NOMO-1 (cell line): ENCODE data around the gene TNFAIP8L2.
"Not testable (repeated sequence)": the region's sequence is repeated elsewhere in the genome, so short reads cannot be mapped to it uniquely, and the experiment has no call there.

ENCODE experiments used
- DNase-seq, 2 experiments: peaks; one replicate each; lab custom pipeline; 2025; ENCODE audit not compliant: unreplicated experiment in 2 of 2; lab: John Stamatoyannopoulos, UW

TNFAIP8L2 gene

DNA sequence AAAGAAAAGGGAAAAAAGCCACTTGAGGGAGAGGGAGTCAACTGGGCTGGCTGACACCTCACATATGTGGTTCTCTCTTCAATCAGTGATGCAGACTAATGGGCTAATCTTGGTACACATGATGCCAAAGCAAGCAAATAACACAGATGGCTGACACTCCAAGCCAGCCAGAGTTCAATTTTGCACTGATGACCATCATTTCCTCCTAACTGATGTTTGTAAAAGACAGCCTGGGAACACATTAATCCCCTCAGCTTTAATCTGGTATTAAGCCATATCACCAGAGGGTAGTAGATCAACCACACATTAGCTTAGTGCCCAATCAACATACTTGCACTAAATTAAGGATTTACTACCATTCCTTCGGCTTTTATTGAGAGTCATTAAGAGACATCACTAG lies 30.8 kb downstream of the TNFAIP8L2 start:
- no peak for DNase-seq

- not testable (repeated sequence) for DNase-seq
These were observed 32.2 kb downstream of the TNFAIP8L2 start for GRCh38 chr1:151188667-151189066.

DNA sequence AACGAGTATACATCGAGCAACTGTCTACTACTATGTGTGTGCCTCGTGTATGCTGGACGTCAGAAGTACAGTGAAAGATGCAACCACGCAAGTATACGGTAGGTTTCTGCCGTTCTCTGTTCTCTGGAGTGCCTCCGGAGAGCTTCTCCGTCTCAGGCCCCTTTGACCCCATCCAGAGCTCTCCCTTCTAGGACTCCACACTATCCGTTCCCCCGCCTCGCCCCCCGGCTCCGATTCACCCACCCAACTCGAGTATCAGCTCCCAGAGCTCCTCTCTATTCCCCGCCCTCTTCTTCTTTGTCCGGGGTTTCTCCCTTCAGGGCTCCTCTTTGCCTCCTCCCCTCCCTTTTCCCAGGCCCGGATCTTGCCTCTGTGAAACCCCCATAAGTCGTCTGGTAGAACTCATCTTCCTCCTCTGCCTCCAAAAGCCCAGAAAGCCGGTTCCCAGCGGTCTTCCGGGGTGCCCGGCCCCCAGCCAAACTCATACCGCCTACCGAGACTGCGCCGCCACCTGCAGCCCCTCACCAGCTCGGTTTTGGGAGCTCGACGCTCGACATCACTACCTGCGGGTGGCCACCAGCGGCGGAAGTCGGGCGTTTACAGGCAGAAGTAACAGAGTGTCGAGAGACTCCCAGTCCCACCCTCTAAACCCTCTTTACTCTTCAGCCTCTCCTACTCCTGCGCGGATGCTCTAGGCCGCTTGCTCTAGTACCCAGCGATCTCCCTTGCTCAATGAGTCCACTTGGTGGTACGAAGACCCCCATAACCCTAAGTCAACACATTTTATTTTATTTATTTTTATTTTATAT lies 33.4 kb downstream of the TNFAIP8L2 start, which contains the start of gene VPS72:
TSS of gene VPS72 (minus strand) at position 561 of the 809 bp plus-strand sequence. CDS start at position 485, 76 bp downstream.
- peak; percentile 85 to 91 for DNase-seq

DNA sequence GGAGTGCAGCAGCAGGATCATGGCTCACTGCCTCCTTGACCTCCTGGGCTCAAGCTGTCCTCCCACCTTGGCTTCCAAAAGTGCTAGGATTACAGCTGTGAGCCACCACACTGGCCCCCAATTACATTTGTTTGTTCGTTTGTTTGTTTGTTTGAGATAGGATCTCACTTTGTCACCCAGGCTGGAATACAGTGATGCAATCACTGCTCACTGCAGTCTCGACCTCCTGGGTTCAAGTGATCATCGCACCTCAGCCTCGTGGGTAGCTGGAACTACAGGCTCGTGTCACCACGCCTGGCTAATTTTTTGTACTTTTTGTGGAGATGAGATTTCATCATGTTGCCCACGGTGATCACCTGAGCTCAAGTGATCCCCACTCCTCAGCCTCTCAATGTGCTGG lies 35.6 kb downstream of the TNFAIP8L2 start:
- DNase-seq: no peak

- no peak for DNase-seq
These were observed 36.9 kb downstream of the TNFAIP8L2 start for GRCh38 chr1:151193304-151193703.

- no peak for DNase-seq
These were observed 37.4 kb downstream of the TNFAIP8L2 start for GRCh38 chr1:151193856-151194255.

DNA sequence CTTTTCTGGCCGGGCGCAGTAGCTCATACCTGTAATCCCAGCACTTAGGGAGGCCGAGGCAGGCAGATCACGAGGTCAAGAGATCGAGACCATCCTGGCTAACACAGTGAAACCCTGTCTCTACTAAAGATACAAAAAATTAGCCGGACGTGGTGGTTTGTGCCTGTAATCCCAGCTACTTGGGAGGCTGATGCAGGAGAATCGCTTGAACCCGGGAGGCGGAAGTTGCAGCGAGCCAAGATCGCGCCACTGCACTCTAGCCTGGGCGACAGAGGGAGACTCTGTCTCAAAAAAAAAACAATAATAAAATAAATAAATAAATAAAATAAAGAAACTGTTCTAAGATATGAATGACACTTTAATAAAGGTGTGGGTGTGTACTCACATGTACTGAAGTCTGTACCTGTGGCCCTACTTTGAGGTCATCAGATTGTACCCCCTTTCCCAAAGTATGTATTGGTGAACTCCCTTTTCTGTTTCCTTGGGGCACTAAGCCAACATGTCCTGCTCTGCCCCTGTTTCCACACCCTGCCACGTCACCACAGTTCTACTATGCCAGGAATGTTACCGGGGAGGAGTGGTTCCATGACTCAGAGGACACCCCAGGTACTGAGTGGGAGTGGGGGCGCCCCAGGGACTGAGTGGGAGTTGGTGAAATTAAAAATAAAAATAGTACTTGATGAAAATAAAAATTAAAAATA lies 38.6 kb downstream of the TNFAIP8L2 start:
- DNase-seq: not testable (repeated sequence)

DNA sequence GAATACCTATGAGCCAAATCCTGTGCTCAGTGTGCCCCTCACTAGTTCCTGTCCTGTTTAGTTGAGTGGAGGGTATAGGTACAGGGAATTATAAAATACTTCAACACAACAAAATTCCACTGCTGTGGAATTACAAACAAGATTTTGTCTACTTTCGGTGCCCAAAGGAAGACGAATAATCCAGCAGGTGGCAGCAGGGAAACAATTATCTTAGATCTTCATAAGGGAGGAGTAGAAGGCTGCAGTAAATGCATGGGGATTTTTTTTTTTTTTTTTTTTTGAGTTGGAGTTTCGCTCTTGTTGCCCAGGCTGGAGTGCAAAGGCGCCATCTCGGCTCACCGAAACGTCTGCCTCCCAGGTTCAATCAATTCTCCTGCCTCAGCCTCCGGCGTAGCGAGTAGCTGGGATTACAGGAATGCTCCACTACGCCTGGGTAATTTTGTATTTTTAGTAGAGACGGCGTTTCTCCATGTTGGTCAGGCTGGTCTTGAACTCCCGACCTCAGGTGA lies 39.9 kb downstream of the TNFAIP8L2 start:
- DNase-seq: peak; percentile 48 to 83

GRCh38 chr1:151197863-151198253 lies 41.4 kb downstream of the TNFAIP8L2 start:
- no peak for DNase-seq

GRCh38 chr1:151198254-151199127 lies 42.0 kb downstream of the TNFAIP8L2 start, which contains the start of gene PIP5K1A:
Gene PIP5K1A, plus strand, starts transcription at chr1:151198552. Its CDS starts 445 bp downstream, at chr1:151198997.
- DNase-seq: peak; percentile 99

DNA sequence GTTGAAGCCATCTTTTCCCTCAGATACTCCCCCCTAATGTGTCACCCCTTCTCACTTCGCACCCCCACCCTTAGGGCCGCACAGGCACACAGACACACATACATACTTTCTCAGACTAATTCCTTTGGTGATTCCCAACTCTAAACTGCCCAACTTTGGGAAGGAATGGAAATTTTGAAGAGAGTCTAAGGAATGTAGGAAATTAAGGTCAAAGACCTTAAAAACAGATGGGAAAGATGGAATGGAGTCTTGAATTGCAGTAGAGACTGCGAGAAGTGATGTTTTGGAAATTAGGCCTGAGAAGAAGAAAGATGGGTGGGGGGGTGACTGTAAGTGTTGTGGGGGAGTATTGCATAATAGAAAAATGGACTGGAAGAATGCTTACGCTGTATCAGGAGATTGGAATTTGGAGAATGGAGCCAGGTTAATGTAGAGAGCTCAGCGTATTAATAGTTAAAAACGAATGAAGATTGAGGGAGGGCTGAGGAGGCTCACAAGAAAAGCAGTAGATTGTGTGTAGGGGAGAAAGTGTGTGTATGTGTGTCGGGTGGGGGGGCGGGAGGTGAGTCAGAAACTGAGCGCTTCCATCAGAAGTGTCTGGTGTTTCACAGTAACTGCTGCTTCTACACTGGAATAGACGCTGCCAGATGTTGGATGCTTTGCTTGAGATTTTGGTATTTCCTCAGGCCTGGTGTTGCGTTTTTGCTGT lies 43.6 kb downstream of the TNFAIP8L2 start:
- DNase-seq: no peak

DNA sequence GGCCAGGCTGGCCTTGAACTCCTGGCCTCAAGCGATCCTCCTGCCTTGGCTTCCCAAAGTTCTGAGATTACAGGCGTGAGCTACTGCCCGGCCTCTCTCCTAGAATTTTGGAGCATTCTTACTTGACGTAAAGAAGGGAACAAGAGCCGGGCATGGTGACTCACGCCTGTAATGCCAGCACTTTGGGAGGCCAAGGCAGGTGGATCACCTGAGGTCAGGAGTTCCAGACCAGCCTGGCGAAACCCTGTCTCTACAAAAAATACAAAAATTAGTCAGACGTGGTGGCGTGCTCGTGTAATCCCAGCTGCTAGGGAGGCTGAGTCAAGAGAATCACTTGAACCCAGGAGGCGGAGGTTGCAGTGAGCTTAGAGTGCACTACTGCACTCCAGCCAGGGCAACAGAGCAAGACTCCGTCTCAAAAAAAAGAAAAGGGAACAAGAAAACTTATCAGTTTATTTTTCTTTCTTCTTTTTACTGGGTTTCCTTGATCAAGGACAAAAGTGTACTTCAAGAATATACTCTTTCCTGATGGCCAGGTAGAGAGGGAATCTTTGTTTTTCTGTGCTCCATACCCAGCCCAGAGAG lies 49.0 kb downstream of the TNFAIP8L2 start:
- DNase-seq: not testable (repeated sequence)
